Choroid plexus epithelial cell (primary cell): Measurements from ENCODE around the gene ALG13.

Source experiments
- DNase-seq: peaks from one replicate; pipeline ENCODE4 v3.0.0-alpha.2; 2010; ENCODE audit warnings: low read depth
- H3K4me3 ChIP-seq: 2 replicates; pipeline ENCODE4 v1.5.1; 2011; ENCODE audit warnings: low read depth, mild to moderate bottlenecking, control low read depth, low read length, moderate library complexity
- CTCF ChIP-seq: conservative IDR thresholded peaks from 2 replicates; pipeline ENCODE4 v1.5.1; 2011; ENCODE audit warnings: low read depth, mild to moderate bottlenecking, control low read depth, inconsistent platforms, low read length, moderate library complexity

Gene ALG13

GRCh38 chrX:111649638-111650037 is 31.3 kb upstream of the ALG13 start:
- no peak for TF ChIP-seq CTCF
- H3K4me3 ChIP-seq, result no peak overlapping the region
- DNase-seq, result no peak

GRCh38 chrX:111650845-111651244 is 30.1 kb upstream of the ALG13 start:
- DNase-seq, result no peak
- TF ChIP-seq CTCF, result no peak
- H3K4me3 ChIP-seq, result no peak overlapping the region

GRCh38 chrX:111652719-111653118 is 28.3 kb upstream of the ALG13 start:
- peak; percentile 23 for TF ChIP-seq CTCF
- H3K4me3 ChIP-seq, result no peak overlapping the region
- peak; percentile 23 for DNase-seq

GRCh38 chrX:111661241-111661640 is 19.7 kb upstream of the ALG13 start:
- no peak overlapping the region for H3K4me3 ChIP-seq
- DNase-seq, result no peak
- no peak for TF ChIP-seq CTCF

- H3K4me3 ChIP-seq, result no peak overlapping the region
- no peak for TF ChIP-seq CTCF
- no peak for DNase-seq
Measured at GRCh38 chrX:111662292-111662691, 18.7 kb upstream of the ALG13 start.

- TF ChIP-seq CTCF, result no peak
- H3K4me3 ChIP-seq, result no peak overlapping the region
- DNase-seq, result peak; percentile 33
Measured at GRCh38 chrX:111671668-111672067, 9.3 kb upstream of the ALG13 start.

- no peak for DNase-seq
- H3K4me3 ChIP-seq, result no peak overlapping the region
- TF ChIP-seq CTCF, result no peak
Measured at GRCh38 chrX:111687305-111687704, 6.3 kb downstream of the ALG13 start.
